Ovary (tissue), 9 donors: Measurements from ENCODE around the gene SRRM3. TPM values are rescaled to one million over a fixed set of nuclear protein-coding genes. Genes with fewer than 3 reads are reported as not detected.

Experiments
- DNase-seq, 5 donors: peaks; one replicate each; pipeline ENCODE4 v3.0.0-alpha.2; 2019 to 2020
- H3K27ac ChIP-seq, 2 donors: fragments of 200-600 bp; one replicate each; pipeline versions ENCODE4 v1.5.1 to v1.8.0; 2019 to 2022
- H3K27me3 ChIP-seq: fragments of 200-600 bp; one replicate; pipeline ENCODE4 v1.8.0; 2022
- H3K36me3 ChIP-seq: fragments of 200-600 bp; sonication (generic); one replicate; pipeline ENCODE4 v1.5.1; 2019
- H3K4me1 ChIP-seq: one replicate; pipeline ENCODE4 v1.8.1; 2013; ENCODE audit warnings: mild to moderate bottlenecking, moderate library complexity; ENCODE audit not compliant: insufficient read depth
- H3K4me3 ChIP-seq: fragments of 200-600 bp; sonication (generic); one replicate; pipeline ENCODE4 v1.5.1; 2017
- H3K9me3 ChIP-seq, 2 donors: fragments of 200-600 bp in 1 of 2; sonication (generic) in 1 of 2; one replicate each; pipeline versions ENCODE4 v1.5.1 to v1.8.1; 2013 to 2019; ENCODE audit warnings: mild to moderate bottlenecking in 1 of 2, moderate library complexity in 1 of 2
- EP300 ChIP-seq: sonication (generic); formaldehyde crosslinking; IDR thresholded peaks from one replicate; pipeline ENCODE4 v1.6.1; 2017; ENCODE audit warnings: antibody characterized with exemption
- POLR2A ChIP-seq: fragments of 450-650 bp; IDR thresholded peaks from one replicate; pipeline ENCODE4 v1.6.1; 2017; ENCODE audit warnings: antibody characterized with exemption, mild to moderate bottlenecking, moderate library complexity
- WGBS, 3 donors: extraction: QIAGEN DNeasy Blood & Tissue Kit in 1 of 3; methylation state at CpG; one replicate each; pipeline versions ENCODE4 v1.1.5 to v1.1.7; 2013 to 2017; 5-methylcytosine and 5-hydroxymethylcytosine counted together
- intact Hi-C, 4 donors: fragments of 100-400 bp; cut with DNase I; formaldehyde crosslinking; loops; one replicate each; pipeline versions ENCODE4 v1.11.0 to v1.15.1; 2022 to 2023
- polyA plus RNA-seq, 2 donors: library from polyadenylated mRNA; stranded (reverse); fragments of 200-250 nt in 1 of 2; fragments of 350-450 nt in 1 of 2; fragmentation: Illumina TruSeq in 1 of 2; extraction: RNeasy Lipid Tissue Mini Kit (QIAGEN cat#74804) in 1 of 2; gene quantifications; one replicate each; pipeline ENCODE4 v1.2.3, GENCODE V29; 2013 to 2014
- total RNA-seq, 7 donors: library from RNA; depleted of rRNA in 2 of 7; stranded (reverse); fragments of >200 nt in 2 of 7; fragmentation: NEBNext Ultra II Directional in 3 of 7; extraction: Animal tissue kit (Norgen Biotek cat#: 25700) in 3 of 7; gene quantifications; one replicate each; pipeline versions ENCODE4 v1.1.0 to v1.2.4, GENCODE V29; 2016 to 2023
- TF ChIP-seq, protein P1 (sequence below), 3 donors: fragments of 450-650 bp in 2 of 3; fragments of 200-600 bp in 1 of 3; IDR thresholded peaks; one replicate each; pipeline versions ENCODE4 v1.5.1 to v1.8.0; 2016 to 2022; ENCODE audit warnings: antibody characterized with exemption in 3 of 3, mild to moderate bottlenecking in 1 of 3
- donor health status: DM: no; HTN: no; CAD: no; lungs with moderate emphysema.
- donor health status: DM: no; HTN: no; CAD: no.
- donor health status: Bipolar disorder and iron deficiency.
- donor health status: DM: yes; HTN: yes; CAD: no.
- donor health status: DM: no; HTN: no; CAD: no.
- donor health status: DM: yes; HTN: yes; CAD: no.

SRRM3 gene
- total and polyA plus RNA-seq, 9 donors: 2.0 to 13.4 (median 4.8) TPM

DNA sequence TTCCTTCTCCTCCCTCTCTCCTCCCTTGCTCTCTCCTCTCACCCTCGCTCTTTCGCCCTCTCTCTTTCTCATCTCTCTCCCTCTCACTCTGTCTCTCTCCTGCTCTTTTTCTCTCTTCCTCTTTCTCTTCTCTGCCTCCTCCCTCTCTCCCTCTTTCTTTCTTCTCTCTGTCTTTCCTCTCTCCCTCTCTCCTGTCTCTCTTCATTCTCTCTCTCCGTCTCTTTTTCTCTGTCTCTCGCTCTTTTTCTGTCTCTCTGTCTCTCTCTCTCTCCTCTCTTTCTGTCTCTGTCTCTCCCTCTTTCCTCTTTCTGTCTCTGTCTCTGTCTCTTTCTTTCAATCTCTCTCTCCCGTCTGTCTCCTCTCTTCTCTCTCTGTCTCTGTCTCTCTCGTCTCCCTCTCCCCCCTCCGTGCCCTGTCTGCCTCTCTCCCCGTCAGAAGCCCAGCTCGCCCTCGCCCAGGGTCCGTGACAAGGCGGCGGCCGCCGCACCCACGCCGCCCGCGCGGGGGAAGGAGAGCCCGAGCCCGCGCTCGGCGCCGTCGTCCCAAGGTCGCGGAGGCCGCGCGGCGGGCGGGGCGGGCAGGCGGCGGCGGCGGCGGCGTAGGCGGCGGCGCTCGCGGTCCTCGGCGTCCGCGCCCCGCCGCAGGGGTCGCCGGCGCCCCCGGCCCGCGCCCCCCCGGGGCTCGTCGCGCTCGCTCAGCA lies 79.5 kb downstream of the SRRM3 start:
- Histone ChIP-seq H3K27me3 (no peaks in the 10 kb centered on the region), H3K4me3 (peak overlapping the region; percentile 58), H3K4me1 (peaks cover 2% of the 10 kb centered on the region), H3K27ac (peak overlapping the region; percentile 7 to 79), H3K9me3 (no peaks in the 10 kb centered on the region), H3K36me3 (no peaks in the 10 kb centered on the region)
- 2 to 4% (median 3%) methylated on average over 29 to 63 of the region's 63 CpGs for WGBS, 3 donors
- peak in 3 of 5 donors; percentile 51 to 64 (median 53) for DNase-seq
- TF ChIP-seq POLR2A: no peak
- intact Hi-C loops: loop anchor here in 1 of 4 donors (10.0 kb wide), 1 partner anchor 96 kb away; no protein-coding TSS in a partner anchor

DNA sequence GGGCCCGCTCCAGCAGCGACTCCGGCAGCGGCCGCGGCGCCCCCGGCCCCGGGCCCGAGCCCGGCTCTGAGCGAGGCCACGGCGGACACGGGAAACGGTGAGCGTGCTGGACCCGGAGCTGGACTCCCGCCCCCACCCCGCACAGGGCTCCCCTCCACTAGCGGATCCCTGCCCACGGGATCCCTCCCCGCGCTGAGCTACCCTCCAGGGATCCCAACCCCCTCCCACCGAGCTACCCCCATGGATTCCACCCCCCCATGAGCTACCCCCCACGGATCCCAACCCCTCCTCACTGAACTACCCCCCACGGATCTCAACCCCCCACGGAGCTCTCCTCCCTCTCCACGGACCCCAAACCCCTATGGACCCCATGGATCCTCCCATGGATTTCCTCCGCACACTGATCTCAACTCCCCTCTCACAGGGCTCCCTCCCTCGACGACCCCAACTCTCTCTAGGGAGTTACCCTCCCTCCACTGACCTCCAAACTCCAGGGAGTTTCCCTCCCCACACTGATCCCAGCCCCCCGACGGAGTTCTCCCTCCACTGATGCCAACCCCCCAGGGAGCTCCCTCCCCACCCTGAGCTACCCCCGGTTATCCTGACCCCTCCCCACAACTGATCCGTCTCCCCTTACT lies 80.1 kb downstream of the SRRM3 start:
- DNase-seq: peak in 1 of 5 donors; percentile 49
- H3K9me3 ChIP-seq: no peaks in the 10 kb centered on the region
- H3K27me3 ChIP-seq: no peaks in the 10 kb centered on the region
- peaks cover 2% of the 10 kb centered on the region for H3K4me1 ChIP-seq
- H3K36me3 ChIP-seq: no peaks in the 10 kb centered on the region
- 1 to 5% (median 3%) methylated on average over 6 to 36 of the region's 36 CpGs for WGBS, 3 donors
- peak overlapping the region in 1 of 2 donors; percentile 79 for H3K27ac ChIP-seq
- TF ChIP-seq POLR2A (no peak), EP300 (no peak)
- TF ChIP-seq, protein P1, sequence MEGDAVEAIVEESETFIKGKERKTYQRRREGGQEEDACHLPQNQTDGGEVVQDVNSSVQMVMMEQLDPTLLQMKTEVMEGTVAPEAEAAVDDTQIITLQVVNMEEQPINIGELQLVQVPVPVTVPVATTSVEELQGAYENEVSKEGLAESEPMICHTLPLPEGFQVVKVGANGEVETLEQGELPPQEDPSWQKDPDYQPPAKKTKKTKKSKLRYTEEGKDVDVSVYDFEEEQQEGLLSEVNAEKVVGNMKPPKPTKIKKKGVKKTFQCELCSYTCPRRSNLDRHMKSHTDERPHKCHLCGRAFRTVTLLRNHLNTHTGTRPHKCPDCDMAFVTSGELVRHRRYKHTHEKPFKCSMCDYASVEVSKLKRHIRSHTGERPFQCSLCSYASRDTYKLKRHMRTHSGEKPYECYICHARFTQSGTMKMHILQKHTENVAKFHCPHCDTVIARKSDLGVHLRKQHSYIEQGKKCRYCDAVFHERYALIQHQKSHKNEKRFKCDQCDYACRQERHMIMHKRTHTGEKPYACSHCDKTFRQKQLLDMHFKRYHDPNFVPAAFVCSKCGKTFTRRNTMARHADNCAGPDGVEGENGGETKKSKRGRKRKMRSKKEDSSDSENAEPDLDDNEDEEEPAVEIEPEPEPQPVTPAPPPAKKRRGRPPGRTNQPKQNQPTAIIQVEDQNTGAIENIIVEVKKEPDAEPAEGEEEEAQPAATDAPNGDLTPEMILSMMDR (IDR thresholded peaks at IDR 0.05): no peak
- intact Hi-C loops: loop anchor here in 1 of 4 donors (10.0 kb wide), 1 partner anchor 97 kb away; no protein-coding TSS in a partner anchor
- peak overlapping the region; percentile 58 for H3K4me3 ChIP-seq

DNA sequence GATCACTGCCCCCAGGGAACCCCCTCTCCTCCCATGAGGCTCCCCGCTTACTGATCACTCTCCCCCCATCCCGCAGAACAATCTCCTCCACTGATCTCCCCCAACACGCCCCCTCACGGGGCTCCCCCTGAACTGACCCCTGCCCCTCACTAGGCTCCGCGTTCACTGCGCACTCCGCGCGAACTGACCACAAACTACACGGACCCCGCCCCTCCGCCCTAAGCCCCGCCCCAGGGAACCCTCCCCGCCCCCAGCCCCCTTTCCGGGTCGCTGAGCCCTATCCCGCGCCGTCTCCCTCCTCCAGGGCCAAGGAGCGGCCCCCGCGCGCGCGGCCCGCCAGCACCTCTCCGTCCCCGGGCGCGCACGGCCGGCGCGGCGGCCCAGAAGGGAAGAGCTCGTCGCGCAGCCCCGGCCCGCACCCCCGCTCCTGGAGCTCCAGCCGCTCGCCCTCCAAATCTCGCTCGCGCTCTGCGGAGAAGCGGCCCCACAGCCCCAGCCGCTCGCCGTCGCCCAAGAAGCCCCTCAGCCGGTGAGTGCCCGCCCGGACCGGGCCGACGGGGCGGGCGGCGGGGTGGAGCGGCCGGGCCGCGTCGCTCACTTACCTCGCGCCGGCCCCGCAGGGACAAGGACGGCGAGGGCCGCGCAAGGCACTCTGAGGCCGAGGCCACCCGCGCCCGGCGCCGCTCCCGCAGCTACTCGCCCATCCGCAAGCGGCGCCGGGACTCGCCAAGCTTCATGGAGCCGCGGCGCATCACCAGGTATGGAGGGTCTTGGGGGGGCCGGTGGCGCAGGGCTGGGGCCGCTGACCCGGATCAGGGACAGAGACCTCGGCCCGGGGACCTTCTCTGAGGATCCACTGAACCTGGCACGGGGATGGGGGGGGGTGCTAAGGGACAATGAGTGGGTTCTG lies 80.9 kb downstream of the SRRM3 start:
- WGBS, 3 donors: 2 to 3% (median 2%) methylated on average over 58 to 97 of the region's 98 CpGs
- TF ChIP-seq EP300 (no peak), POLR2A (no peak)
- TF ChIP-seq, protein P1 (IDR thresholded peaks at IDR 0.05): no peak
- peak overlapping the region in 1 of 2 donors; percentile 85 for H3K27ac ChIP-seq
- H3K36me3 ChIP-seq: no peaks in the 10 kb centered on the region
- H3K4me3 ChIP-seq: peak overlapping the region; percentile 58
- H3K27me3 ChIP-seq: no peaks in the 10 kb centered on the region
- no peaks in the 10 kb centered on the region for H3K9me3 ChIP-seq
- DNase-seq: peak; percentile 67 to 74 (median 73)
- H3K4me1 ChIP-seq: peaks cover 2% of the 10 kb centered on the region
- intact Hi-C loops: loop anchor here in 1 of 4 donors (10.0 kb wide), 1 partner anchor 98 kb away; no protein-coding TSS in a partner anchor

DNA sequence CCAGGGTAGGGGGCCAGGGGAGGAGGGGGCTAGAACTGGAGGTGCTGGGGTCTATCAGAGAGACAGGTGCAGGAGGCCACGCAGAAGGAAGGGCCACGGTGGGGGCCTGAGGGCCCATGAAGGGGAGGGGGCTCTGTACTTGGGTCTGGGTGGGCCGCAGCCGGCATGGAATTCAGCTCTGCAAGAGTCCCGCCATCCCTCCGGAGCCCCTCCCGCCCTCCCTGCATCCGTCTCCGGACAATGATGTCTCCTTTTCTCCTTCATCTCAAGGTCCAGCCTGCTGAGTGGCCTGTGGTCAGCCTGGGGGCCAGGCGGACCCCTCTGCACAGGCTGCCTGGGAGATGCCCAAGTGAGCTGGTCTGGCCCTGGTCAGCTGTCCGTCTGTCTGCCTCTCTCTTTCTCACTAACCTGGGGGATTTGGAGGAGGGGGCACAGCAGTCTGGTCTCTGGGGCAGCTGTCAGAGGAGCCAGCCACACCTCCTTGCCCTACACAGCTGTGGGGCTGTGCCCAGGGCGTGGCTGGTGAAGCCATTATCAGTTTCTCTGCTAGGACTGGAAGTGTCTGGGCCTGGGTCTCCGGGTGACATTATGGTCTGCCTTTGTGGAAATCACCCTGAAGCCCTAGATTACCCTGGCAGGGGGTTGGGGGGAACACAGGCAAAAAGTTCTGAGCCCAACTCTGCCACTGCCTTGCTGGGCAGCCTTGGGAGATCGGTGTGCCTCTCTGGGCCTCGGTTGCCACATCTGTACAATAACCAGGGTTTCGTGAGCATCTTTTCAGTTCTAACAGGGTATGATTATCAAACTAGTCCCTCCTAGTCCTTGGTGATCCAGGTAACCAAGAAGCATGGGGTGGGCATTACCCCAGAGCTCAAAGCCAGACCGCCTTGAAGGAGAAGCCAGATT lies 81.8 kb downstream of the SRRM3 start:
- WGBS, 3 donors: 64 to 72% (median 70%) methylated on average over 16 to 17 of the region's 17 CpGs
- DNase-seq: no peak
- peaks cover 2% of the 10 kb centered on the region for H3K4me1 ChIP-seq
- intact Hi-C loops: loop anchor here in 1 of 4 donors (10.0 kb wide), 1 partner anchor 99 kb away; no protein-coding TSS in a partner anchor
- H3K4me3 ChIP-seq: peak overlapping the region; percentile 58
- TF ChIP-seq EP300: no peak
- TF ChIP-seq, protein P1 (IDR thresholded peaks at IDR 0.05): no peak
- TF ChIP-seq POLR2A: no peak
- H3K36me3 ChIP-seq: no peaks in the 10 kb centered on the region
- peak overlapping the region in 1 of 2 donors; percentile 85 for H3K27ac ChIP-seq
- no peaks in the 10 kb centered on the region for H3K27me3 ChIP-seq
- no peaks in the 10 kb centered on the region for H3K9me3 ChIP-seq
